Measurements from ENCODE around the gene C1RL. TPM values are rescaled to one million over a fixed set of nuclear protein-coding genes. Genes with fewer than 3 reads are reported as not detected.

Gene C1RL
- polyA plus RNA-seq, 1 donor, result 11.7 TPM

GRCh38 chr12:7136676-7137075 is 27.7 kb upstream of the C1RL start:
- DNase-seq, result no peak

GRCh38 chr12:7136071-7136470 is 27.1 kb upstream of the C1RL start:
- no peak for DNase-seq

- DNase-seq, result no peak
Observed at GRCh38 chr12:7134396-7135166, 25.6 kb upstream of the C1RL start.

- DNase-seq, result no peak
Observed at GRCh38 chr12:7131502-7131866, 22.5 kb upstream of the C1RL start.

- DNase-seq, result peak; percentile 39
Observed at GRCh38 chr12:7130701-7131501, 21.9 kb upstream of the C1RL start.

- peak; percentile 87 for DNase-seq
Observed at GRCh38 chr12:7129872-7130691, 21.1 kb upstream of the C1RL start, which contains the start of gene CLSTN3. Gene CLSTN3, plus strand, starts transcription at chr12:7130371. Its CDS starts 278 bp downstream, at chr12:7130649.

GRCh38 chr12:7129287-7129871 is 20.4 kb upstream of the C1RL start:
- DNase-seq, result no peak

GRCh38 chr12:7128681-7129286 is 19.8 kb upstream of the C1RL start, which contains the start of gene RBP5:
Gene RBP5, minus strand, starts transcription at chr12:7128889. Its CDS starts 114 bp downstream, at chr12:7128775.
- no peak for DNase-seq

- DNase-seq, result no peak
Observed at GRCh38 chr12:7127916-7128626, 19.1 kb upstream of the C1RL start.

- DNase-seq, result no peak
Observed at GRCh38 chr12:7125632-7126227, 16.7 kb upstream of the C1RL start.

GRCh38 chr12:7123806-7124522 is 14.9 kb upstream of the C1RL start:
- no peak for DNase-seq

- DNase-seq, result peak; percentile 75
Observed at GRCh38 chr12:7122811-7123769, 14.1 kb upstream of the C1RL start.

- no peak for DNase-seq
Observed at GRCh38 chr12:7121324-7121723, 12.3 kb upstream of the C1RL start.

- no peak for DNase-seq
Observed at GRCh38 chr12:7120166-7120565, 11.2 kb upstream of the C1RL start.

GRCh38 chr12:7118881-7119280 is 9.9 kb upstream of the C1RL start:
- no peak for DNase-seq

GRCh38 chr12:7117670-7118069 is 8.7 kb upstream of the C1RL start:
- no peak for DNase-seq

- no peak for DNase-seq
Observed at GRCh38 chr12:7116916-7117315, 7.9 kb upstream of the C1RL start.

- DNase-seq, result no peak
Observed at GRCh38 chr12:7116196-7116595, 7.2 kb upstream of the C1RL start.

- no peak for DNase-seq
Observed at GRCh38 chr12:7114851-7115250, 5.8 kb upstream of the C1RL start.

All from hindlimb muscle (tissue), 1 donor.